HG03196 (cell line): ENCODE measurements around the gene PLS1.

Experiments
- ATAC-seq: cut with Tn5 transposase; IDR thresholded peaks from one replicate; pipeline ENCODE4 v1.9.1; 2021; ENCODE audit not compliant: unreplicated experiment

PLS1 gene

DNA sequence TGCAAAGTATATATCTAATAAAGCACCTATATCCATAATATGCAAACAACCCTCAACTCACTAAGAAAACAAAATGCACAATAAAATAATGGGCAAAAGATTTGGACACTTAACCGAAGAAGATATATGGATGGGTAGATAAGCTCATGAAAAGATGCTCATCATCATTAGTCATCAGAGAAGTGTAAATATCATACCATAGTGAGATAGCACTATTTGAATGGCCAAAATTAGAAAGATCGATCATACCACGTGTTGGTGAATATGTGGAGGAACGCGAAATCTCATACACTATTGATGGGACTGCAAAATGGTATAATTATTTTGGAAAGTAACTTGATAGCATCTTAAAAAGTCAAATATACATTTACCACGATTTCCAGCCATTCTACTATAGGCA, 40.5 kb downstream of the PLS1 start:
- no peak for ATAC-seq

DNA sequence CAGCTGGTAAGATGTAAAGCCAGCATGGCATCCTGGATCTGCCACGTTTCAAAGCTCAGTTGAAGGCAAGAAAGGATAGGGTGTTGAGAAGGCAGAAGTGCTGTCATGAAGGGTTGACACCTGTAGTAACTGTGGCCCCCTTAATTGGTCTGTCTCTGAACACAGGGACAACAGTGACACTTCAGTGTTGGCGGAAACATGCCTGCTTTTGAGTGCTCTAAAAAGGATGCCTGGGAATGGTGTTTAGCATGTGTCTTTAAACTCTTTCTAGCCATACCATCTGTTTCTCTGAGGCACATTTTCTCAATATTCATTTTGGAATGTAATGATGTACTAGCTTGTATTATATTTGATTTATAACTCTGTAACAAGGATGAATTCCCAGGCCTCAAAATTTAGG, 42.1 kb downstream of the PLS1 start:
- no peak for ATAC-seq

DNA sequence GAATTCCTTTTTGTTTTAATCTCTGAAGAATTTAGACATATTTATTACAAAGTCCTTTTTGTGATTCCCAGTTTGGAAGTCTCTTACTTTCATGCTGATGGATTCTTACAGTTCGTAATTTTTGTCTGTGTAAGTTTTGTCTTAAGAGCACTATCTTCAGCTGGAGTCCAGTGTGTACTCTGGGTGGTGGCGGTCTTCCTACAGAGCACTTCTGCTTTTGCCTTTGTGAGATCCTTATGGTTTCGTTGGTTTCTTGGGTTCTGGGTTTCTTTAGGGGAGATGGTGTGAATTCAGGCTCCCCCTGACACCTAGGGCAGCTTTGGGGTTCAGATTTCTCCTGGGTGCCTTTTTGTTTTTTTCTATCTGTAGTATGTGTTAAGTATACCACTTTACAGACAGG, 45.3 kb downstream of the PLS1 start:
- no peak for ATAC-seq

DNA sequence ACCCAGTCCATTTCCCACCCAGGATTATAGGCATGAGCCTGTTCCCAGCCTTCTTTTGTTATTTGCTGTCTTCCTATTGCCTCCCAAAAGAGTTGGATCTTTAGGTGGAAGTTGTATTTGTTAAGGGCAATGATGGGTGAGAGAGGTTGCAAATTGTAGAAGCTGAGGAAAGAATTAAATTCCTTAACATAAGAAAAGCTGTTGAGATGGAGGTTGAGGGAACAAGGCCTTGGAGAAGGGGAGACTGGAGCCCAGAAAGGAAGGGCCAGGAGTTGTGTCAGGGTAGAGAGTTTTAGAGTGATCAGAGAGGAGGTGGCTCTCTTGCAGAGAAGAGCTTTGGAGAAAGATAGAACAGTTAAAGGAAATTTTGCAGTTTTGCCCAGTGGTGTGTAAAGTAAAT, 46.8 kb downstream of the PLS1 start:
- no peak for ATAC-seq

DNA sequence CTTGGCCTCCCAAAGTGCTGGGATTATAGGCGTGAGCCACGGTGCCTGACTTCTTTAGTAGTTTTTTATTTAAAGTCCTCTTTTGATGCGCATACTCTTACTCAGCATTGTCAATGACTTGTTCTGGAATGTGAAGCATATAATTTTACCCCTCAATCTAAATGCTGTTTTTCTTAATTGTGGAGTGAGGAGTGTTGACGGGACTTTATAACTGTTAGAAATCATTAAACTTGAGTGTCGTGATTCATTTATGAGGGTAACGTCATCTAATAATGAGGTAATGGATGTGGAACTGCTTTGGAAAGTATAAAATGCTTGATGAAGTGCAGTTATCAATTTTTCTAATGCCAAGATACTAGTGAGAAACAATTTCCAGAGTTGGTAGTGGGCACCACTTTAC, 48.3 kb downstream of the PLS1 start:
- no peak for ATAC-seq

DNA sequence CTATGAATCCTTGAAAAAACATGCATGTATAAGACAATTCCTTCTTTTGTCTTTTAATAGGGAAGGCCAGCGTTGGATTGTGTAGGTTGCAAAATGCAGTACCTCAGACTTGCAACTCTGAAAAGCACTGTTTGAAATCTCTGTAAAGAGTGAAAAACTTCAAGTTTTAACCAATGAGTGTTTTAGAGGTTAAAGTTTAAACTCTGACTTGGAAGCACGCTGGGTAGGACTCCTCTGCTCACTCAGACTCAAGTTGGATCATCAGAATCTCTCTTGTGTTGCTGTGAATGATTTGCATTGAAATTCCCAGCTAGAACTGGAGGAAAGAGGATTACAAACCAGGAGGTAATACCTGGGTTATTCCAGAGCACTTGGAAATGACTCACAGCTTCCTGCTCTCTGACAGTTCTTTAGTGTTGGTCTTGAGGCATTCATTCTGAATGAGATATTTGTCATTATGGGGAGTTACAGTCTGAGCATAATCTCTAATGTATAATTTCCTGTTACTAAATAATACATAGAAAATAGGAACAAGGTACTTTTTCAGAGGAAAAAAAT, 49.1 kb downstream of the PLS1 start:
- no peak for ATAC-seq

DNA sequence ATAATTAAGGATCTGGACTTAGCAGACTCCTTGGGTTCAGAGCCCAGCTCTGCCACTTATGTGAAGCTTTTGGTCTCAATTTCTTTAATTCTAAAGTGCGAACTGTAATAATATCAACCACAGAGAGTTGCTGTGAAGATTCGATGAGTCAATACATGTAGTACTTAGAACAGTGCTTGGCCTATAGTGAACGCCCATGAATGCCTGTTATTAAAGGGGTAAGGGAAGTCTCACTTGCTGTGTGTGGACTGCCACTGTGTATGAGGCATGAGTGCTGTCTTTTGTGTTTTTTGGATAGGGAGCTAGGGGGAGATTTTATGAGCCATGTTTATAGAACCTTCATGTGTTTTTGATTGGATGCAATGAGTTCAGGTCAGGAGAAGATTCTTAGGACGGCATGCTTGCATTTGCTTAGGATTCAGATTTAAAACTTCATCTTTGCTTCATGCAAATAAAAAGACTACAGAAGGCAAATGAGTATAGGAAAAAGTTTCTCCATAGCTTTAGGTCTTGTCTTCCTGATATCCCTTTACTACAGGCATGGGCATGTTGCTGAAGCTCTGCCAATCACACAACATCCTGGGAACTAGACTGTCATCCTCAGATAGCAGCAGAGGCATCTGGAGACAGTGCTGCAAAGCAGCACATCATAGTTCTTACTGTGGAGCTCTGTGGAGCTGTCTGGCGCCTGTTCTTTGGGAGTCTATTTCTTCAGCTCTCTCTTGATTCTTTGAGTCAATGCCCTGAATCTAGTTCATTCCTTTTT, 50.0 kb downstream of the PLS1 start:
- no peak for ATAC-seq

DNA sequence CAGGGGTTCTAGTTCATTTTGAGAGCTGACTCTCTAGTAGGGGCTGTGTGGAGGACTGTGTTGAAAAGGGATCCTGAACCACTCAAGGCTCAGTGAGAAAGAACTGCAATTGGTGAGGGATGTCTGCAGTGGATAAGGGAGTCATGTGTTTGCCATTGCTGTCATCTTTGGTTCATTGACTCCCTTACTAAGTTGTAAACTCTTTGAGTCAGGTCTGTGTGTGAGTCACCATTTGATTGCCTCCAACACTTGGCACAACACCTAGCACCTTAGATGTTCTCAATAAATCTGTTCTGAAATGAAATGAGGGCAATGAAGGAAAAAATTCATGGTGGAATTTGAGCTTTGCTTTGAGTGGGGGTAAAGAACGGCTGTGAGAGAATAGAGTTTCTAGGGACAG, 51.7 kb downstream of the PLS1 start:
- no peak for ATAC-seq

DNA sequence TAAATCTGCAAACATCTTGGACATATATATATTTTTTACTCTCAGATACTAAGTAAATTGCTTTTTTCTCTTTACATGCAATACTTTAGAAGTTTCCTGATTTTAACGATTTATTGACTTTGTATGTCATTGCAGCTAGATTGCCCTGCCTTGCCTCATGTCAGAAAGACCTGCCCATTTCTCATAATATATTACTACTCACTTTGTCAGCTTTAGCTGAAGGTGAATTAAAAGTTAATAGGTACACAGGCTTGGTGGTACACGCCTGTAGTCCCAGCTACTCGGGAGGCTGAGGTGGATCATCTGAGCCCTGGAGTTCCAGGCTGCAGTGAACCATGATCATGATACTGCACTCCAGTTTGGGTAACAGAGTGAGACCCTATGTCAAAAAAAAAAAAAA, 52.8 kb downstream of the PLS1 start:
- ATAC-seq = no peak

DNA sequence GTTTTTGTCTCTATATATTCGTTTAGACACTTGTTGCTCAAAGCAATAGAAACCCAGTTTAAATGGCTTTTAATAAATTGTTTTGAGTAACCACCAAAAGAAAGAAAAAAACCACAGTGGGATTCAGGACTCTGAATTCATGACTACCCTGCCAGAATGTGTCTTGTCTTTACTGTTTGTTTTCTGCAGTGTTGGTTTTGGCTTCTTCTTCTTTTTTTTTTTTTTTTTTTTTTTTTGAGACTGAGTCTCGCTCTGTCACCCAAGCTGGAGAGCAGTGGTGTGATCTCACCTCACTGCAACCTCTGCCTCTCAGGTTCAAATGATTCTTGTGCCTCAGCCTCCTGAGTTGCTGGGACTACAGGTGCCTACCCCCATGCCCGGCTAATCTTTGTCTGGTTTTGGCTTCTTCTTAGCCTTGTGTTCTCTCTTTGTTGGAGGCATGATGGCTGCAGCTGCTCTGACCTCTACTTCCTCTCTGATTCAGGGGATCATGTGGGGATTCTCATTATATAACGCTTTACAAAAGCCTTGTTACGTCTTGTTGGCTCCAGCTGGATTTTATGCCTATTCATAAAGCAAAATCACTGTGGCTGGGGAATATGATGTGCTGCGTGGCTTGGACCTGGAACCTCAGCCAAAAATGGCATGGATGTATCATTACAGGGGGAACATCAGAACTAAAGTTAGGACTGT, 54.0 kb downstream of the PLS1 start:
- ATAC-seq = no peak

DNA sequence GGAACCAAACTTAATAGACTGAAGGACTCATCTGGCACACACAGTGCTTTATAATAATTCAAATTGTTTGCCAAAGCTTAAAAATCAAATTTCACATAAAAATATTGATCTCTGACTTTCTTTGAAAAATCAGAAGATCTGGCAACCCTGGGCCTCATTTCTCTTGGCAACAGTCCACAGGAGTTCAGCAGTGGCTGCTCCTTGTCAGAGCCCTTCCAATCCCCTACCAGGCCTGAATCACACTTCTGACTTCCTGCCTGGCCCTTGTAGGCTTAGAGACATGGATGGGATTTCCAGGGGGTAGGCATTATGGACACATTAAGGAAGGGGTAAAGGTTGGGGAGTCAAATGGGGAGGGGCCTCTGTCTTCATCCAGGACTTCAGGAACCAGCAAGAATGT, 55.5 kb downstream of the PLS1 start:
- no peak for ATAC-seq

DNA sequence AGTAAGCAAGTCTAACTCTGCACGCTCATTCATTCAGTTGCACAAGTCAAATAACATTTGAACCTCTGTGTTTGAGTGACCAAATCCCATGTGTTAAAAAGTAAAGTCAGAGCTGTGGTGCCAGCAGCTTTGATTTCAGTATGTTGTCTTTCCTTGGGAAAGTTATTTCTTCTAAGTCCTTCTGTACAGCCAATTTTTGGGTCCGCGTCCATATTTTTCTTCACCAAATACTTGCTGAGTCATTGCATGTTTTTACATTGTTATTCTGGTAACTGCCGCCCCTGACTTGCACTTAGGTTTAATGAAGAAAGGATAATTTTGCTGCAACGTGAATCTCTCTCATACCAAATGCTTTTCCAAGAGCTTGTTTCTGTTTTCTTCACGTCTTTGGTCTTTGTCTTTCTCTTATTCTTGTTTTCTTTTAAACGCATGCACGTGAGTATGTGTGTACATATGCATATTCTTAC, 56.7 kb downstream of the PLS1 start:
- ATAC-seq = no peak

DNA sequence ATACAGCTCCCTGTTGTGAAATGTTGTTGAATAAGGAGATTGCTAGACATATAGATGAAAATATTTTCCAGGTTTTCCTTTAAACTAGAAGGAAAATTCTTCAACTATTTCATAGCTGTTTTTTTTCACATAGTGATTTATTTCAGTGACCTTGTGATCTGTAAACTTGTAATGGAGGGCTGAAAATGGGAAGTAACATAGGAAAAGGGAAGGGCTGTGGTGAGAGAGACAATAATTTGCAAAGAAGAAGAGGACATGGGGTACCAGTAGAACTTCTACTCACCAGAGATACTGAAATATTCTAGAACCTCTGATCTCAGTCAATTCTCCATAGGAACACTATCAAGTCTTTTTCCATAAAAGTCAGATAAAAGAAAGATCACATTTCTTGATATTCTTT, 60.4 kb downstream of the PLS1 start:
- ATAC-seq = no peak

DNA sequence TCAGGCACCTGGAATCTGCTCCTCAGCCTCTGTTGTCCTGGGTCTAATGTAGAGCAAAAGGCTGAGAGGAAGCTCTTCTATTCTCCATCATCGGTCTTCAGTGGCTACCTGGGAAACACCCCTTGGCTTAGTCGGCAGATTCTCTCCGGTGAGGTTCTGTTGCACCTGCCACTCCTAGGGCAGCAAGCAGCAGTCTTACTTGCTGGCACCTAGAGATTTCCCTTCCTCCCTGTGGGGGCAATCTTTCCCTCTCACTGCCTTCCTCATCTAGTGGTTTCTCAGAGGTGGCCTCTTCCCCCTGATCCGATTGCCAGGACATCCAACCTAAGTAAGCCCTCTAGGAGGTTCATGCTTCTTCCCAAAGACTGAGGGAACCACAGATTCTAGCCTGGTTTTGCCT, 60.8 kb downstream of the PLS1 start:
- ATAC-seq = no peak

DNA sequence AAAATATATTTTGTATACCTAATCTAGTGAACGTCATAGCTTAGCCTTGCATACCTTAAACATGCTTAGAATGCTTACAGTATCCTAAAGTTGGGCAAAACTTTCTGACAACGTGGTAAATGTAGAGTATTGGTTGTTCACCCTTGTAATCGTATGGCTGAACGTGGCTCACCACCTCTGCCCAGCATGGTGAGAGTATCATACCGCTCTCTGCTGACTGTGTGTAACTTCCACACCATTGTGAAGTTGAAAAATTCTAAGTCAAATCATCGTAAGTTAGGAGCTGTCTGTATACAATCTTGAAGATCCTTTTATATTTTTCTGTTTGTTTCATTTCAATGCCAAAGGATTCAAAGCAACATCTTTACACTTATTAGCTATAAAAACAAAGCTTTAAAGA, 64.2 kb downstream of the PLS1 start:
- no peak for ATAC-seq

DNA sequence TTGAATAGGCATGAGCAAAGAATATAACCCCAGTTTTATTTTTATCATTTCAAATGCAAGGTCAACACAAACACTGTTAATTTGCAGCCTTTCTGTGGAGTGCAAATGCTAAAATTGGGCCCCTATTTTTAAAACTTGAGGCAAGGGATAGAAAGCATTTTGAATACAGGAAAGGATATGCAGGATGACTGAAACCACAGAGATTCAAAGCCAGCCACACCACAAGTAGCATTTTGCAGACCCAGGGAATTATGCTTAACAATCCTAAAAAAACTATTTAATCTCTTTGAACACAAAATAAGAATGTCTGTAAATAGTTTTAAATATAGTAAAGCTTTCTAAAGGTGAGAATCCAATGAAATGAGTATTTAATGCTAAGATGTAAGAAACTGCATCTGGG, 64.7 kb downstream of the PLS1 start:
- no peak for ATAC-seq

DNA sequence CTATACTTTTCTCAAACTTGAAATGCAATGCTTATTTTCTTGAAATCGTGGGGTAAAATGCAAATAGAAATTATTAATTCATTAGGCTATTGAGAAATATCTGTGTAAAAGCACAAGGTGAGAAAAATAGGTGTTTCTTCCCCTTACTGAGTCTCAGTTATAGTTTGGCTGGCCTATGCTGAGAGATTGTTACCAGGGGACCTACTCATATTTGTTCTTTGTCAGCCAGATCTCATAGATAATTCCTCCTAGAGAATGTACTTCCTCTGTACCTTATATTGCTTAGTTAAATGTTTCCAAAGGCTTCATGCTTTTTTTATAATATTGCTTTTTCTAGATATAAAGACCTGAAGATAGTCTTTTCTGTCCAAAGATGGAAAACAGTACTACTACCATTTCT, 67.7 kb downstream of the PLS1 start:
- ATAC-seq = no peak

DNA sequence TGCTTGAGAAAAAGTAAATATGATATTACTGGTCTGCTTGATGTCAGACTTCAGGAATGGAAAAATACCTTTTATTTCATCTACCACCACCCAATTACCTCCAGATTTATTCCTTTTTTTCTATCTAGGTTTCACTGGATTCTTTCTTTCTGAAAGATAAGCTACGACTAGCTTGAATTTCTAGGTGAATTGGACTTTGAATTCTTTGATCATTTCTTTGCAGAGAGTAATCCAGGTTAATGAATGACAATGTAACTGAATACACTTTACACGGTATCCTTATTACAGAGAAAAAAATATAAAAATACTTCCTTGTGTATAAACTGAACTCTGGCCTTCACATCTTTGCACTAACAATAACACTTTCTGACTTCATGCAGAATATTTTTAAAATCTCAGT, 68.1 kb downstream of the PLS1 start:
- no peak for ATAC-seq

DNA sequence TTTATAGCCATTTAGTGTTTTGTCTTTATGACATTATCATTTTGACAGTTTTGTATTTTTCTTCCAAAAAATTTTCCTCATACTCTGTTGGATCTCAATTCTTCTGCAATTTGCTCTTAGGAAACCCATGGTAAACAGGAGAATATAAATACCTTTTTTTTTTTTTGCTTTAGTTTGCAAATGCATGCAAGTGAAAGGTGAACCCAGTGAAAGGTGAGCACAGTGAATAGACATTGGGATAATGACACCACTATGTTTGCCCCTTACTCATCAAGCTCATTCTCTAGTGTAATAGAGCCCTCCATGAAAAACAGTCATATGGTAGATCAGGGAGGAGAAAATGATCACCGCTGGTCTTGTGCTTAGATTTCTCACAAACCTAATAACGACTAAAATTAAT, 68.6 kb downstream of the PLS1 start:
- ATAC-seq = no peak

DNA sequence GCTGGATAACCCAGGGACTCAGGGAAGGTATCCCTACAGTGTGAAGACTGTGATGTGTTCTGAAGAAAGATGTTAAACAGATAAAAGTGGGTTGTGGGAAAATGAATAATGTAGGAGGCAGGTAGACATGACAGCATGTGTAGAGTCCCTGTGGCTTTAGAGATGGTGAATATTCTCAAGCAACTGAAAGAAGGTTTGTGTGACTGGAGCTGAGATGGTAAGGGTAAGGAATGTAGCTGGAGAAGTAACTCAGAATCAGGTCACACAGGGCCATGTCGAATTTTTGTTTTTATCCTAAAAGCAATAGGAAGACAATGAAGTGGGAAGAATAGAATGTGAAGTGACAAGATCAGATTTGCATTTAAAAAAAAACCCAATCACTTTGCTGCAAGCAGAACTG, 73.9 kb downstream of the PLS1 start:
- no peak for ATAC-seq

DNA sequence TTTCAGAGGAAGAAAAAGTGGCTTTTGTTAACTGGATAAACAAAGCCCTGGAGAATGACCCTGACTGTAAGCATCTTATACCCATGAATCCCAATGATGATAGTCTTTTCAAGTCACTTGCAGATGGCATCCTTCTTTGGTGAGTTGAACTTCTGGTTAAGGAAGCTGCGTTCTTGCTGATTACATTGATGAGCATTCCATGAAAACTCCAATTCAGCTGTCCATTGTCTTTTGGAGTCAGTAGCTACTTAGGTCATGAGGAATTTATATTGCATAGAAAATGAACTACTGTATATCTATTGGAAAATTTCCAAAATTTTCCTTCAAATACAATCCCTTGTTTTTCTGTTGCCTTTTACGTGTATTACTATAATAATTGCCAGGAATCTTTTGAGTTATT, 80.0 kb downstream of the PLS1 start:
- no peak for ATAC-seq

DNA sequence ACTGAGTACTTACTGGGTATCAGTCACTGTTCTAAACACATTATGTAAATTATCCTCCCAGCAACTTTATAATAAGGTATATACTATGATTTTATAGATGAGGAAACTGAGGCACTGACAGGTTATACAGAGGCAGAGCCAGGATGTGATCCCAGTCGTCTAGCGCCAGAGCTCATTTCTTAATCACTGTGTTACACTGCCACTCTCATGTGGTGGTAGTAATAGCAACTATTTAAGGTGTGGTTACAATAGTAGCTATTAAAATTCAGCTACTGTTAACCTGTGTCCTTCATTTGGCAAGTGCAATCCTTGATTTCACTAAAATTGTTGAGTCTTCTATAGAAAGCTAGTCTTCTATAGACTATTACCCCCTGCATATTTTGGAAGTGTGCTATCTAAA, 84.5 kb downstream of the PLS1 start:
- no peak for ATAC-seq

DNA sequence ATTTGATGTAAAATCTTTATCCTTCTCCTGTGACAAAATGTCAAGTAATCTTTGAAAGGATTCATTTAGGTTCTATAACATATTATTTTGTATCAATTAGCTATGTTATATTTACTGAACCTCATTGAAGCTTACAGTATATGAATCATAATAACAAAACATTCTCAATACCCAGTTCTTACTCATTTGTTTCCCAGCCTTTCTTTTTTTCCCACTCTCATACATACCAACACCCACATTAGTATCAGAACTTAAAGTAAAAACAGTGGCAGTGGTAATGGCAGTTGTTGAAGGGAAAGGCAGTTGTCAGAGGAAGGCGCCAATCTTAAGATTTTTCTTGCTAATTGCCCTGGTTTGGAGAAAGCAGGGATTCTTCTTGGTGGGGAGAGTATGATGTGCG, 94.4 kb downstream of the PLS1 start:
- no peak for ATAC-seq
